Measurements from ENCODE around the gene OR6P1.

DNA sequence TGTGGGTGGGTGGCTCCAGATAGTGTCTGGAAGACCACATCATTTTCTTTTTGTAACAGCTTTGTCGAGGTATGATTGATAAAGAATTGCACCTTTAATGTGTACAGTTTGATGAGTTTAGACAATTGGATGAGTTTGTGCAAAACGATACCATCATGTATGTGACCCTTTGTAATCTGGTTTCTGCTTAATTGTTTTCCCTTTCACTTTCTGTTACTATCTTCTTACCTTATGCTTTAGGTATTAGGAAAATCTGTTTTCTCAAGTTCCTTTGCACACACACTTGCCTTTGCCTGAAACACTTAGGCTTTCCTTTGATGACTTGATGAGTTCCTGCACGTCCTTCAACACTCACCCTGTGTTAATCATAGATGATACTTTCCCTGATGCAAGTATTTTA lies 41.5 kb upstream of the OR6P1 start:
- TF ChIP-seq, protein P1, sequence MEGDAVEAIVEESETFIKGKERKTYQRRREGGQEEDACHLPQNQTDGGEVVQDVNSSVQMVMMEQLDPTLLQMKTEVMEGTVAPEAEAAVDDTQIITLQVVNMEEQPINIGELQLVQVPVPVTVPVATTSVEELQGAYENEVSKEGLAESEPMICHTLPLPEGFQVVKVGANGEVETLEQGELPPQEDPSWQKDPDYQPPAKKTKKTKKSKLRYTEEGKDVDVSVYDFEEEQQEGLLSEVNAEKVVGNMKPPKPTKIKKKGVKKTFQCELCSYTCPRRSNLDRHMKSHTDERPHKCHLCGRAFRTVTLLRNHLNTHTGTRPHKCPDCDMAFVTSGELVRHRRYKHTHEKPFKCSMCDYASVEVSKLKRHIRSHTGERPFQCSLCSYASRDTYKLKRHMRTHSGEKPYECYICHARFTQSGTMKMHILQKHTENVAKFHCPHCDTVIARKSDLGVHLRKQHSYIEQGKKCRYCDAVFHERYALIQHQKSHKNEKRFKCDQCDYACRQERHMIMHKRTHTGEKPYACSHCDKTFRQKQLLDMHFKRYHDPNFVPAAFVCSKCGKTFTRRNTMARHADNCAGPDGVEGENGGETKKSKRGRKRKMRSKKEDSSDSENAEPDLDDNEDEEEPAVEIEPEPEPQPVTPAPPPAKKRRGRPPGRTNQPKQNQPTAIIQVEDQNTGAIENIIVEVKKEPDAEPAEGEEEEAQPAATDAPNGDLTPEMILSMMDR (IDR thresholded peaks at IDR 0.05), result no peak
- no peak for TF ChIP-seq POLR2A (IDR thresholded peaks at IDR 0.05)
